ENCODE measurements around the gene SLC7A1. TPM values are rescaled to one million over a fixed set of nuclear protein-coding genes. Genes with fewer than 3 reads are reported as not detected.

Gene SLC7A1
- total RNA-seq, 1 donor from 2014 or later, result 115 TPM

DNA sequence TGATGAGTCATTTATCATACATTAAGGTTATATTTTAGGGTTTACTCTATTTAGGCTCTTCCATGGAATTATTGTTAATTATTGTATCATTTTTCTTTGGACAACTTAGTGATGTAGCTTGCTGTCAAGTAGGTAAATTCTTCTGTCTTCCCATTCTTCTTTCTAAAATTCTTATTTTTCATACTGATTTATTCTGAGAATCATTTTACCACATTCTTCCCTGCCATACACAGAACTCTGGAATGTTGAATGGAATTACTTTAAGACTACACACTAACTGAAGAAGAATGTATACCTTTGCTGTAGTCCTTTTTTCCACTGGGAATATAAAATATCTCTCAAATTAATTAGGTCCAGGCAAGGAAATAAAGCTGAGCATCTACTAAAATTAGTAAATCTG is 24.5 kb upstream of the SLC7A1 start:
- Histone ChIP-seq H3K9me3 (ENCODE audit: insufficient read depth, low read depth, low read length) (no peaks in the 10 kb centered on the region), H3K36me3 (ENCODE audit: insufficient read depth, low read length) (no peaks in the 10 kb centered on the region), H3K9ac (ENCODE audit: low read length) (peak overlapping the region; percentile 50), H2AFZ (ENCODE audit: low read depth, low read length) (no peak overlapping the region), H3K27me3 (ENCODE audit: insufficient read depth, low read length) (no peaks in the 10 kb centered on the region), H4K20me1 (ENCODE audit: insufficient read depth, low read length) (no peaks in the 10 kb centered on the region), H3K27ac (ENCODE audit: low read depth, low read length) (peak overlapping the region; percentile 85), H3K79me2 (ENCODE audit: insufficient read depth, low read length) (no peaks in the 10 kb centered on the region), H3K4me2 (ENCODE audit: low read length) (peak overlapping the region; percentile 66), H3K4me3 (ENCODE audit: insufficient read depth, low read depth, low read length) (no peak overlapping the region), H3K4me1 (ENCODE audit: insufficient read depth, low read length) (peaks cover 5% of the 10 kb centered on the region)
- H3K9me3 Mint-ChIP-seq (ENCODE audit: unreplicated experiment), result peaks cover 9% of the 10 kb centered on the region
- peak overlapping the region; percentile 100 for H3K27ac Mint-ChIP-seq (ENCODE audit: unreplicated experiment)
- FAIRE-seq (peak; percentile 83), DNase-seq (ENCODE audit: low read depth) (peak; percentile 56)
- no peaks in the 10 kb centered on the region for H3K27me3 Mint-ChIP-seq (ENCODE audit: low read depth, unreplicated experiment)
- H3K36me3 Mint-ChIP-seq (ENCODE audit: low read depth, unreplicated experiment), result no peaks in the 10 kb centered on the region
- H3K4me1 Mint-ChIP-seq (ENCODE audit: low read depth, unreplicated experiment), result peaks cover 26% of the 10 kb centered on the region
- no peak for TF ChIP-seq EZH2 (IDR thresholded peaks at IDR 0.05; ENCODE audit: insufficient read depth, low read length)
- TF ChIP-seq, protein P1, sequence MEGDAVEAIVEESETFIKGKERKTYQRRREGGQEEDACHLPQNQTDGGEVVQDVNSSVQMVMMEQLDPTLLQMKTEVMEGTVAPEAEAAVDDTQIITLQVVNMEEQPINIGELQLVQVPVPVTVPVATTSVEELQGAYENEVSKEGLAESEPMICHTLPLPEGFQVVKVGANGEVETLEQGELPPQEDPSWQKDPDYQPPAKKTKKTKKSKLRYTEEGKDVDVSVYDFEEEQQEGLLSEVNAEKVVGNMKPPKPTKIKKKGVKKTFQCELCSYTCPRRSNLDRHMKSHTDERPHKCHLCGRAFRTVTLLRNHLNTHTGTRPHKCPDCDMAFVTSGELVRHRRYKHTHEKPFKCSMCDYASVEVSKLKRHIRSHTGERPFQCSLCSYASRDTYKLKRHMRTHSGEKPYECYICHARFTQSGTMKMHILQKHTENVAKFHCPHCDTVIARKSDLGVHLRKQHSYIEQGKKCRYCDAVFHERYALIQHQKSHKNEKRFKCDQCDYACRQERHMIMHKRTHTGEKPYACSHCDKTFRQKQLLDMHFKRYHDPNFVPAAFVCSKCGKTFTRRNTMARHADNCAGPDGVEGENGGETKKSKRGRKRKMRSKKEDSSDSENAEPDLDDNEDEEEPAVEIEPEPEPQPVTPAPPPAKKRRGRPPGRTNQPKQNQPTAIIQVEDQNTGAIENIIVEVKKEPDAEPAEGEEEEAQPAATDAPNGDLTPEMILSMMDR (IDR thresholded peaks at IDR 0.05; ENCODE audit: insufficient read depth, low read depth, low read length), result no peak
- H3K4me3 Mint-ChIP-seq (ENCODE audit: unreplicated experiment), result no peak overlapping the region

DNA sequence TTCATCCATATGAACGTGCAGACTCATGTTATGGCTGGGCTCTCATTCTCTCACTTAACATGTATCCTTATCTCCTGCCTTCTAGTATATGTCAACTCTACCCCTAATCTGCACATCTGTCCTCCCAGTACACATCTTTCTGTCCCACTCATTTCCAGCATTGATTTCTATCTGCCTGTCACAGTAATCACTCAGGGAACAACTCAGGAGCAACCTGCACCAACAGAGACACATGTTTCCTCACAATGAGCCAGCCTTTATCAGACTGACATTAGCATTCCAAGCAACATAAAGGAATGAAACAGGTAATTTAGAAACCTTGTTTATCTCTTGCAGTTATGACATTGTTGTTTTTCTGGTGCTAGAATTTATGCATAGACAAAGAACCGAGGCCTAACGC is 17.6 kb upstream of the SLC7A1 start:
- Mint-ChIP-seq H3K27me3 (ENCODE audit: low read depth, unreplicated experiment) (peaks cover 9% of the 10 kb centered on the region), H3K4me3 (ENCODE audit: unreplicated experiment) (no peak overlapping the region), H3K9me3 (ENCODE audit: unreplicated experiment) (peaks cover 3% of the 10 kb centered on the region), H3K4me1 (ENCODE audit: low read depth, unreplicated experiment) (no peaks in the 10 kb centered on the region), H3K27ac (ENCODE audit: unreplicated experiment) (no peak overlapping the region), H3K36me3 (ENCODE audit: low read depth, unreplicated experiment) (no peaks in the 10 kb centered on the region)
- Histone ChIP-seq H4K20me1 (ENCODE audit: insufficient read depth, low read length) (no peaks in the 10 kb centered on the region), H3K9ac (ENCODE audit: low read length) (no peak overlapping the region), H3K4me1 (ENCODE audit: insufficient read depth, low read length) (no peaks in the 10 kb centered on the region), H3K79me2 (ENCODE audit: insufficient read depth, low read length) (no peaks in the 10 kb centered on the region), H3K27ac (ENCODE audit: low read depth, low read length) (no peak overlapping the region), H3K9me3 (ENCODE audit: insufficient read depth, low read depth, low read length) (no peaks in the 10 kb centered on the region), H3K36me3 (ENCODE audit: insufficient read depth, low read length) (no peaks in the 10 kb centered on the region), H2AFZ (ENCODE audit: low read depth, low read length) (no peak overlapping the region), H3K27me3 (ENCODE audit: insufficient read depth, low read length) (peaks cover 5% of the 10 kb centered on the region), H3K4me2 (ENCODE audit: low read length) (no peak overlapping the region), H3K4me3 (ENCODE audit: insufficient read depth, low read depth, low read length) (no peak overlapping the region)
- FAIRE-seq (no peak), DNase-seq (ENCODE audit: low read depth) (no peak)
- TF ChIP-seq, protein P1 (IDR thresholded peaks at IDR 0.05; ENCODE audit: insufficient read depth, low read depth, low read length), result no peak
- TF ChIP-seq EZH2 (IDR thresholded peaks at IDR 0.05; ENCODE audit: insufficient read depth, low read length), result no peak

DNA sequence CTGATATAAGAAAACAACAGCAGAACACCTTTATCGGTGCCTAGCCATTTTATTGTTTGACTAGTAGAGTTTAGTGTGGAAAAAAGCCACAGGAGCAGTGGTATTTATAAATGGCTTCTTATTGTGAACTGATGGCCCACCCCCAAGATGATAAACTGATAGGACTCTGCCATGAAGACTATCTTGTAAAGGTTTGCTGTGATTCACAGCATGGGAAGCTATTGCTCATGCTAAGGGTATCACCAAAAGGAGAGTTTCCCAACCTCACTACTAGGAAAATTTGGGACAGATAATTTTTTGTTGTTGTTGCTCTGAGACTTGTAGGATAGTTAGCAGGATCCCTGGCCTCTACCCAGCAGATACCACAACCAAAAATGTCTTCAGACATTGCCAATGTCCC is 12.0 kb upstream of the SLC7A1 start:
- no peak overlapping the region for H3K4me2 ChIP-seq (ENCODE audit: low read length)
- no peaks in the 10 kb centered on the region for H4K20me1 ChIP-seq (ENCODE audit: insufficient read depth, low read length)
- no peaks in the 10 kb centered on the region for H3K36me3 ChIP-seq (ENCODE audit: insufficient read depth, low read length)
- H3K4me3 Mint-ChIP-seq (ENCODE audit: unreplicated experiment), result no peak overlapping the region
- H3K9me3 ChIP-seq (ENCODE audit: insufficient read depth, low read depth, low read length), result no peaks in the 10 kb centered on the region
- FAIRE-seq (no peak), DNase-seq (ENCODE audit: low read depth) (no peak)
- H3K36me3 Mint-ChIP-seq (ENCODE audit: low read depth, unreplicated experiment), result no peaks in the 10 kb centered on the region
- H3K27me3 ChIP-seq (ENCODE audit: insufficient read depth, low read length), result peaks cover 5% of the 10 kb centered on the region
- H3K4me1 Mint-ChIP-seq (ENCODE audit: low read depth, unreplicated experiment), result peaks cover 5% of the 10 kb centered on the region
- no peak overlapping the region for H3K27ac ChIP-seq (ENCODE audit: low read depth, low read length)
- no peak overlapping the region for H3K4me3 ChIP-seq (ENCODE audit: insufficient read depth, low read depth, low read length)
- no peak overlapping the region for H3K27ac Mint-ChIP-seq (ENCODE audit: unreplicated experiment)
- no peaks in the 10 kb centered on the region for H3K9me3 Mint-ChIP-seq (ENCODE audit: unreplicated experiment)
- H2AFZ ChIP-seq (ENCODE audit: low read depth, low read length), result no peak overlapping the region
- H3K79me2 ChIP-seq (ENCODE audit: insufficient read depth, low read length), result no peaks in the 10 kb centered on the region
- no peak overlapping the region for H3K9ac ChIP-seq (ENCODE audit: low read length)
- no peak for TF ChIP-seq EZH2 (IDR thresholded peaks at IDR 0.05; ENCODE audit: insufficient read depth, low read length)
- TF ChIP-seq, protein P1 (IDR thresholded peaks at IDR 0.05; ENCODE audit: insufficient read depth, low read depth, low read length), result no peak
- no peaks in the 10 kb centered on the region for H3K4me1 ChIP-seq (ENCODE audit: insufficient read depth, low read length)
- H3K27me3 Mint-ChIP-seq (ENCODE audit: low read depth, unreplicated experiment), result peaks cover 29% of the 10 kb centered on the region
